K562 (cell line): Measurements from ENCODE around the gene LRRK1.

Experiments used
- EP300 ChIP-seq: IDR thresholded peaks from 2 replicates; pipeline ENCODE4 v1.6.1; 2012; ENCODE audit warnings: low read length, improper control_type of control experiment
- EZH2 ChIP-seq: IDR thresholded peaks from 2 replicates; pipeline ENCODE4 v1.6.1; 2012; ENCODE audit warnings: low read depth, mild to moderate bottlenecking, inconsistent platforms, low read length, borderline replicate concordance
- HNRNPLL ChIP-seq: fragments of 200-400 bp; formaldehyde crosslinking; IDR thresholded peaks from 2 replicates; pipeline ENCODE4 v1.6.1; 2017; ENCODE audit warnings: low read length, low read depth, mild to moderate bottlenecking; ENCODE audit not compliant: poor library complexity, severe bottlenecking
- MED1 ChIP-seq: sonication (generic); formaldehyde crosslinking; IDR thresholded peaks from 2 replicates; pipeline ENCODE4 v1.8.1; 2023; ENCODE audit warnings: missing genetic modification reagents, borderline replicate concordance
- NCOR1 ChIP-seq: fragments of 450-650 bp; IDR thresholded peaks from 2 replicates; pipeline ENCODE4 v1.6.1; 2016; ENCODE audit warnings: mild to moderate bottlenecking, moderate library complexity
- POLR2AphosphoS5 ChIP-seq: IDR thresholded peaks from 2 replicates; pipeline ENCODE4 v1.6.1; 2011; ENCODE audit warnings: mild to moderate bottlenecking, low read depth, low read length, moderate library complexity; ENCODE audit not compliant: control insufficient read depth, insufficient read depth
- REST ChIP-seq, 2 experiments: fragments of 450-650 bp; formaldehyde crosslinking in 1 of 2; IDR thresholded peaks; 2 replicates each; pipeline versions ENCODE4 v1.4.0 to v1.6.1; 2014 to 2020; ENCODE audit warnings: mild to moderate bottlenecking in 2 of 2, borderline replicate concordance in 1 of 2, low read depth in 1 of 2
- STAT5B ChIP-seq: fragments of 250-450 bp; sonication (Bioruptor Pico); IDR thresholded peaks from 2 replicates; pipeline ENCODE4 v1.8.0; 2021; ENCODE audit warnings: mild to moderate bottlenecking, inconsistent platforms
- STAT6 ChIP-seq: sonication (generic); formaldehyde crosslinking; IDR thresholded peaks from 2 replicates; pipeline ENCODE4 v1.8.1; 2023; ENCODE audit warnings: mild to moderate bottlenecking, missing genetic modification reagents
- TAF1 ChIP-seq: IDR thresholded peaks from 2 replicates; pipeline ENCODE4 v1.6.1; 2011; ENCODE audit warnings: mild to moderate bottlenecking, low read length, moderate library complexity; ENCODE audit not compliant: insufficient read depth, control insufficient read depth, severe bottlenecking; ENCODE audit errors: extremely low read depth
- TSHZ1 ChIP-seq: fragments of 250-450 bp; sonication (Bioruptor Pico); IDR thresholded peaks from 2 replicates; pipeline ENCODE4 v1.4.0; 2020; ENCODE audit warnings: mild to moderate bottlenecking, moderate library complexity
- USF1 ChIP-seq: sonication (generic); formaldehyde crosslinking; IDR thresholded peaks from 2 replicates; pipeline ENCODE4 v1.9.0; 2022; ENCODE audit warnings: mild to moderate bottlenecking, missing genetic modification reagents

- TF ChIP-seq MED1 (CRISPR knock-in tag) (no peak), USF1 (CRISPR knock-in tag) (no peak), REST (IDR thresholded peaks at IDR 0.05; ENCODE audit: borderline replicate concordance) (no peak), REST (CRISPR knock-in tag; IDR thresholded peaks at IDR 0.05; ENCODE audit: low read depth) (no peak), EZH2 (no peak), EP300 (no peak), STAT6 (CRISPR knock-in tag) (no peak), HNRNPLL (no peak), NCOR1 (no peak), POLR2AphosphoS5 (no peak), STAT5B (CRISPR knock-in tag) (no peak), TSHZ1 (CRISPR knock-in tag) (no peak), TAF1 (no peak)
Measured at GRCh38 chr15:101088271-101088670, 169.1 kb downstream of the LRRK1 start.
